NB4 (cell line): Measurements from ENCODE around the gene NWD2.

Experiments used
- CTCF ChIP-seq: IDR thresholded peaks from one replicate; pipeline ENCODE4 v1.5.1; 2012; ENCODE audit warnings: low read depth, low read length
- MAX ChIP-seq: IDR thresholded peaks from 2 replicates; pipeline ENCODE4 v1.6.1; 2011; ENCODE audit warnings: low read depth, low read length
- MYC ChIP-seq: IDR thresholded peaks from 2 replicates; pipeline ENCODE4 v1.6.1; 2011; ENCODE audit warnings: low read depth, low read length
- POLR2A ChIP-seq: IDR thresholded peaks from 2 replicates; pipeline ENCODE4 v1.6.1; 2011; ENCODE audit warnings: mild to moderate bottlenecking; ENCODE audit not compliant: insufficient read length; ENCODE audit errors: extremely low read depth

GRCh38 chr4:37304612-37305011 is 60.1 kb downstream of the NWD2 start:
- TF ChIP-seq CTCF (no peak), POLR2A (no peak), MAX (no peak), MYC (no peak)
